GM19099 (cell line): ENCODE measurements around the gene SCN2A.

Experiments
- POLR2A ChIP-seq: IDR thresholded peaks from 3 replicates; pipeline ENCODE4 v1.6.1; 2011; ENCODE audit warnings: low read depth; ENCODE audit not compliant: insufficient read length; ENCODE audit errors: extremely low read depth

Gene SCN2A

GRCh38 chr2:165283342-165283741 is 44.1 kb downstream of the SCN2A start:
- TF ChIP-seq POLR2A, result no peak

- no peak for TF ChIP-seq POLR2A
These were observed 48.0 kb downstream of the SCN2A start for GRCh38 chr2:165287094-165287778.

GRCh38 chr2:165289069-165289468 is 49.9 kb downstream of the SCN2A start:
- no peak for TF ChIP-seq POLR2A

- no peak for TF ChIP-seq POLR2A
These were observed 54.5 kb downstream of the SCN2A start for GRCh38 chr2:165293440-165294420.

- TF ChIP-seq POLR2A, result no peak
These were observed 55.7 kb downstream of the SCN2A start for GRCh38 chr2:165294912-165295311.

- no peak for TF ChIP-seq POLR2A
These were observed 56.4 kb downstream of the SCN2A start for GRCh38 chr2:165295643-165296042.

- TF ChIP-seq POLR2A, result no peak
These were observed 66.3 kb downstream of the SCN2A start for GRCh38 chr2:165305391-165306096.

- no peak for TF ChIP-seq POLR2A
These were observed 68.1 kb downstream of the SCN2A start for GRCh38 chr2:165307317-165307716.

- TF ChIP-seq POLR2A, result no peak
These were observed 72.7 kb downstream of the SCN2A start for GRCh38 chr2:165311949-165312348.

GRCh38 chr2:165312999-165313398 is 73.8 kb downstream of the SCN2A start:
- no peak for TF ChIP-seq POLR2A

- no peak for TF ChIP-seq POLR2A
These were observed 74.3 kb downstream of the SCN2A start for GRCh38 chr2:165313509-165313908.

GRCh38 chr2:165328272-165328671 is 89.1 kb downstream of the SCN2A start:
- no peak for TF ChIP-seq POLR2A

- TF ChIP-seq POLR2A, result no peak
These were observed 109.2 kb downstream of the SCN2A start for GRCh38 chr2:165348441-165348840.

GRCh38 chr2:165349181-165349580 is 110.0 kb downstream of the SCN2A start:
- TF ChIP-seq POLR2A, result no peak

GRCh38 chr2:165357758-165358157 is 118.5 kb downstream of the SCN2A start:
- TF ChIP-seq POLR2A, result no peak

GRCh38 chr2:165361514-165361913 is 122.3 kb downstream of the SCN2A start:
- no peak for TF ChIP-seq POLR2A
